Left cardiac atrium (tissue), 4 donors: ENCODE measurements around the gene MTM1. TPM values are rescaled to one million over a fixed set of nuclear protein-coding genes. Genes with fewer than 3 reads are reported as not detected.

ENCODE experiments used
- ATAC-seq, 2 donors: fragments of 200-7000 bp; cut with Tn5 transposase; one replicate each; pipeline ENCODE4 v1.9.1; 2020; ENCODE audit warnings: mild to moderate bottlenecking in 2 of 2, moderate library complexity in 2 of 2
- DNase-seq: peaks from one replicate; pipeline ENCODE4 v3.0.0-alpha.2; 2020
- intact Hi-C, 2 donors: fragments of 100-400 bp; cut with DNase I; formaldehyde crosslinking; loops; one replicate each; pipeline versions ENCODE4 v1.14.1 to v1.15.1; 2022 to 2023
- long read RNA-seq: library from polyadenylated mRNA; unstranded; transcript quantifications from one replicate; pipeline ENCODE4 v2.0.0, GENCODE V29; 2021
- total RNA-seq, 2 donors: library from RNA; stranded (reverse); fragmentation: NEBNext Ultra II Directional; extraction: Animal tissue kit (Norgen Biotek cat#: 25700); gene quantifications; one replicate each; pipeline ENCODE4 v1.2.1, GENCODE V29; 2021
- donor health status: DM: no; HTN: yes; CAD: no.
- donor health status: DM: no; HTN: yes; CAD: no; lungs with severe emphysema.
- donor health status: DM: yes; HTN: yes; CAD: no.
- donor health status: Dilated cardiomyopathy.

The MTM1 gene
- 10 to 100 TPM; 10.4 to 14.1 TPM for total RNA-seq
- long read RNA-seq, transcript MTM1-203 (15 exons, 3,593 nt), result major isoform, 20 of 33 reads
- long read RNA-seq, partial matches to known transcripts, result 5 of 33 reads
- long read RNA-seq, other reads (novel, unspliced or antisense), result 8 of 33 reads

GRCh38 chrX:150568320-150569154, at the start of gene MTM1:
Gene MTM1 (plus strand): TSS chrX:150568621. CDS start chrX:150592615, 23,994 bp downstream.
- peak; percentile 94 for DNase-seq
- intact Hi-C loops, result no loop called here
- ATAC-seq, result peak; percentile 98 to 99

DNA sequence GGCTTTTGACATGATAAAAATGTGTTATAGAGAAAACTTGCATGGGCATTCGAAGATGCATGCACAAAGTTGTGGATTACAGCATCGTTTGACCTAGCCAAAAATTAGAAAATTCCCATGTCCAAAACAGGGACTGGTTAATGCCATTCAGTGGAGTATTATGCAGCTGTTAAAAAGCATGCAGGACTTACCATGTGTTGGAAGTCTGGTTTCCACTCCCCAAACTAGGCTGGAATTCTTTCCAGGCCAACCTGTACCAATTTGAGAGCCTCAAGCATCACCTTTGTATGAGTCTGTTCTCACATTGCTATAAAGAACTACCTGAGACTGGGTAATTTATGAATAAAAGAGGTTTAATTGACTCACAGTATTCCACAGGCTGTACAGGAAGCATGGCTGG, 45.9 kb upstream of the MTM1 start:
- intact Hi-C loops, result no loop called here
- ATAC-seq, result no peak
- DNase-seq, result no peak

- ATAC-seq, result peak; percentile 89 to 94
- peak; percentile 39 for DNase-seq
- intact Hi-C loops, result no loop called here
Observed at GRCh38 chrX:150525061-150525919, 43.1 kb upstream of the MTM1 start.

- no peak for ATAC-seq
- intact Hi-C loops, result no loop called here
- DNase-seq, result no peak
Observed at GRCh38 chrX:150526692-150527091, 41.7 kb upstream of the MTM1 start.

DNA sequence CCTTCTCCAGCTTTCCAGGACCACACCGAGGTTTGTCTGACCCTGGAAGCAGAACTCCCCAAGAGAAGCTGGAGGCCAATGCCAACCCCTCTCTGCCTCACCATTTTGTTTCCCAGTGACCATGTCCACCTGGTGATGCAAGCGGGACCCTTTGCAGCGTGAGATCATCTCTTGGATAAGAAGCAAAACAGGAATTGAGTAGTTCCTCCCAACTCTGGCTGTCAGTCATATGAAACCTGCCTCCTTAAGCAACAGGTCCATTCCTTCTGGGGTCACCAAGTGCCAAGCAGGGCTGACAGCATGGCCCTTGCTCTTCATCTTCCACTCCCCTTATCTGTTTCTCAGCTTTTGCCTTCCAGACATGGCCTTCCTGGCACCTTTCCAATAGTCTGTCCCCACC, 41.3 kb upstream of the MTM1 start:
- ATAC-seq (no peak), DNase-seq (no peak)
- intact Hi-C loops, result no loop called here

- intact Hi-C loops, result no loop called here
- DNase-seq (no peak), ATAC-seq (no peak)
Observed at GRCh38 chrX:150529587-150529986, 38.8 kb upstream of the MTM1 start.

DNA sequence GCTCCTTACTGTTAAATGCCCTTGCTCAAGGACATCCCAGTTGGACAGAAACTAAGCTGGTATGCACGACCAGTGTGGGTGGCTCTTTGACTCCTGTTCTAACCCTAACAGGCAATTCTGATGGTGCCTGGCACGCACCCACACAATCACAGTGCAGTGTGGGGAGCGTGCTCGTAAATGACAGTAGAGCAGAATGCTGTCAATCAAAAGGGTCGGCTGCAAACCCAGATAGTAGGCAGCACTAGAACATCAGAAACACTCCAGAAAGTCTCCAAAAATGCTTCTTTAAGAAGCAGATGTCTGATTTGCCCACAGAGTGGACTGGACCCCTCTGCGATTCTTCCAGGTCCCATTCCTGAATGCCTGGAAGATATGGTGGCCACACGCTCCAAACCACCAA, 37.6 kb upstream of the MTM1 start:
- intact Hi-C loops, result no loop called here
- ATAC-seq, result no peak
- DNase-seq, result no peak

GRCh38 chrX:150531467-150531866, 37.0 kb upstream of the MTM1 start:
- no peak for ATAC-seq
- no peak for DNase-seq
- intact Hi-C loops, result no loop called here

DNA sequence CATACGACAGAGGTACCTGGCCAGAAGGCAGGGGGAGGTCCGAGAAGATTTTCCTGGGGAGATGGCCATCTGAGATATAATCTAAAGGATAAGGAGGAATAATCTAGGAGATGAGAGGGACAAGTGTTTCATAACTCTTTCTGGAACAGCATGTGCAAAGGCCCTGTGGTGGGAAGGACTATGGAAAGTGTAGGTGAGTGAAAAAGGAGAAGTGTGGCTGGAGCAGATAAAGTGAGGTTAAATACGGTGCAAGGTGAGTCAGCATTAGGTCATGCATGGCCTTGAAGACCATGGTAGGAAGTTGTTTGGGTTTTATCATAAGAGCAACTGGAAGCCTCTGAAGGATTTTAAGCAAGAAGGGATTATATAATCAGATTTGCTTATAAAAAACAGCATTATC, 34.6 kb upstream of the MTM1 start:
- DNase-seq (no peak), ATAC-seq (no peak)
- intact Hi-C loops, result no loop called here

DNA sequence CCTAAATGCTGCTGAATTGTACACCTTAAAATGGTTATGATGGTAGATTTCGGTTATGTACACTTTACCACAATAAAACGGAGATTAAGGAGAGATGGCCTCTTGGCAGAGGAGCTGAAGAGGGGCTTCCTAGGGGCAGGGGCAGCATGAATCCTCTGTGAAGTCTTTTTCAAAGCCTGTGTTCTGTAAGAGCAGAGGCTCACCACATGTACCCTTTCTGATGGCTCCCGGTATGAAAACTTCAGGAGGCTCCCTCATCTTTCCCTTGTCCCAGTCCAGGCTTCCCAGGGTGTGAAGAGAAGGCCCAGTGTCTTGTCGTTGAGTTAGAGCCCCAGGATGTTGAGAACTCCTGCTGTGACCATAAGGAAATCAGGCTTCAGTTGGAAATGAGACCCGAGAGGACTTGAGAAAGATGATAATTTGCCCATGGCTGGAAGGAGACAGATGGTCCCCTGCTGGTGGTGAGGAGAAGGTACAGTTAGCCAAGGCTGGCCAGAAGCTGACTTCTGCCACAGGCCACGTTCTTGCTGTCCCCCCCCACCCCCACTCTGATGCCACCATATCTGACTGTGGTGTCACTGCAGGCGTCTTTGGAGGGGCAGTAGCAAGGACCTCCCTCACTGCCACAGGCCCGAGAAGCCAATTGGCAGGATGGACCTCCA, 31.8 kb upstream of the MTM1 start:
- DNase-seq, result no peak
- intact Hi-C loops, result no loop called here
- no peak for ATAC-seq

GRCh38 chrX:150537851-150538250, 30.6 kb upstream of the MTM1 start:
- no peak for DNase-seq
- no peak for ATAC-seq
- intact Hi-C loops, result no loop called here

- DNase-seq (no peak), ATAC-seq (no peak)
- intact Hi-C loops, result no loop called here
Observed at GRCh38 chrX:150540965-150541364, 27.5 kb upstream of the MTM1 start.

GRCh38 chrX:150542846-150543229, 25.6 kb upstream of the MTM1 start:
- intact Hi-C loops, result no loop called here
- ATAC-seq (no peak), DNase-seq (no peak)

DNA sequence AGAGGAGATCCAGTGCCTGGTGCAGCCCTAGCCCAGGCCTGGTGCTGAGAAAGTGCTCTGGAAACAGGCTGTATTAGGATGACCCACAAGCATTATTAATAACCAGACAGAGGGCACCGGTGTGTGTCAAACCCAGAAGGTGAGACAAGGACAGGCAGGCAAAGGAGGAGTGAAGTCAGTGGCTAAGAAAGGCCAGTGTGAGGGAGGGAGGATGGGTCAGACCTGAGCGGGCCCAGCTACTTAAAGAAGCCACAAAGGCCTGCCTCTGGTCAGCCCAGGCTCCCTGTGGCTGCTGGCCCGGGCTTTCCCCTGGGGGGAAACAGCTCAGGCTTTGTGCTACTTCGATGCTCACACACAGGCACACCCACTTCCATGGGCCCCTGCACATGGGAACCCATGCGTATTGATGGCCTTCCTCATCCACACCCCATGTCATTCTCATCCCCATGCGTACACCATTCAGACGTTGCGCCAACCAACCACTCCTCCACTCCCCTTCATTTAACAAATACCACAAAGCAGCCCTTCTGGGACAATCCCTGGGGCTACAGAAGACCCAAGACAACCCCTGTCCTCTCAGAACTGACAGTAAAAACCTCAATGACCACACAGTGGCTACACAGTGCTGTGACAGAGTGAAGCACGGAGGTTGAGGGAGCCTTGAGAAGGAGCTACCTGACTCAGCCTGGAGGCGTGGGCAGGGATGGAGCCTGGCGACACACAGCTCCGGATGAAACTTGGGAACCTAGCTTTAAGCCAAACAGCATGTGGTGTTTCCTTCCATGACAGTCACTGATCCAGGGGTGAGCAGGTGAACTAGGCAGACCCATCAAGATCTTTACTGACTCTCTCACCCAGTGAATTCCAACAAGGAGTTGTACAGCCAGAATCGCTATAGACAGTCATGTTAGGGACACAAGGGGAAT, 24.9 kb upstream of the MTM1 start:
- intact Hi-C loops, result no loop called here
- DNase-seq, result no peak
- no peak for ATAC-seq

- intact Hi-C loops, result no loop called here
- no peak for DNase-seq
- ATAC-seq, result no peak
Observed at GRCh38 chrX:150544222-150544787, 24.1 kb upstream of the MTM1 start.

DNA sequence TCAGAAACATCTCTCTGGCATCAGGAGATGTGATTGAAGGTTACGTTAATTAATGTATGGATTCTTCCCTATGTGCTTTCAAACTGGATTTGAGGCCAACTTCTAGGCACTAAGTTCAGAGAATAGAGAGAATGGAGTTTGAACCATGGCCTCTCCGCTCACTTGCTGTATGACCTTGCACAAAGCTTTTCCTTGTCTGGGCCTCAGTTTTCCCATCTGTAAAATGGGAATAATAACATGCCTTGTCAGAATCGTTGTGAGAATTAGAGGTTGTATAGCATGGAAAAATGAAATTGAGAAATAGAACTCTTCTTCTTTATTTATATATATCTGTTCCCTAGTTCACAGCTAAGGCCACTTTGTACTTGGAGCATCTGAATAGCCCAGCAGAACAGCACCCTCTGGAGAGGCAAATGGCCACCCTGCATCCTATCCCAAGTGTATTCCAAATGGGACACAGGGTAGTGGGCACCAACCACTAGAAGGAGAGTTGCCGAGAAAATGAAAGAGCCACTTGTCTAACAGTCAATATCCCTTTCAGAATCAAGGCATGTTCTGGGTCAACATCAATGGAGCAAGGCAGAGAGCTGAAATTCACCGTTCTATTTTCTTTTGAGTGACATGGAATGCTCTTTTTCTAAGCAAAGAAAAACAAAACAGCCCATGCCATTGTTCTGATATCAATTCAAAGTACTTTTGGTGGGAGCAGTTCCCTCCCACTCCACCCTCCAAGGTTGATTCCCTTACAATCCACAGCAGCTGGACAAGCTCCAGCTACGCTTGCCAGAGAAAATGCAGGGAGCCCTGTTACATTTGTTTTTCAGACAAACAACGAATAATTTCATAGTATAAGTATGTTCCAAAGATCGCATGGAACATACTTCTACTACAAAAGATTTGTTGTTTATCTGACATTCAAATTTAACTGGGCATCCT, 23.3 kb upstream of the MTM1 start:
- intact Hi-C loops, result no loop called here
- ATAC-seq (no peak), DNase-seq (peak; percentile 58)

DNA sequence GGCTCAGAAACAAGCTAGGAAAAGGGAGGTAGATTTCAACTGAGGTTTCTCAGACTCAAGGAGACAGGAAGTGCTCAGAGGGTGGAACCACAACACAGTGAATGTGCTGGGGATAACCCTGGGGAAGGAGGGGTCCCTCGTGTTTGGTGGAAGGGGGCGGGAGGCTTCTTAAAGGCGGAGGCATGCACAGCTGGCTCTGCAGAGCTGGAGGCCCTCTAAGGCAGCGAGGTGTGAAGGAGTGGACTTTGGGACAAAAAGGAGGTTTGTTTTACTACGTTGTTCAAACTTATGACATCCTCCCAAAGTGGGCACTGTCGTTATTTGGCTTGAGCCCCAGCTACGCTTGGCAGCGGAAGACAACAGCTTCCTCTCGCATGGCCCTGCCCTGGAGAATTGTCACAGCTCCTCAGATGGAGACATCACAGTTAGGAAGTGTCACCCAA, 21.7 kb upstream of the MTM1 start:
- ATAC-seq (peak in 1 of 2 donors; percentile 40), DNase-seq (peak; percentile 45)
- intact Hi-C loops, result no loop called here
